ENCODE results near the gene BSN. TPM values are rescaled to one million over a fixed set of nuclear protein-coding genes. Genes with fewer than 3 reads are reported as not detected.

The BSN gene
- total RNA-seq, 1 donor, result 0.27 TPM

GRCh38 chr3:49715611-49716121, 161.4 kb downstream of the BSN start:
- no peak overlapping the region for H3K4me3 ChIP-seq (ENCODE audit: low read depth, low read length)
- no peak for DNase-seq (ENCODE audit: low read depth)
- TF ChIP-seq CTCF (IDR thresholded peaks at IDR 0.05; ENCODE audit: insufficient read depth, low read length), result no peak

GRCh38 chr3:49716169-49716568, 161.9 kb downstream of the BSN start:
- H3K4me3 ChIP-seq (ENCODE audit: low read depth, low read length), result no peak overlapping the region
- TF ChIP-seq CTCF (IDR thresholded peaks at IDR 0.05; ENCODE audit: insufficient read depth, low read length), result no peak
- DNase-seq (ENCODE audit: low read depth), result no peak

- no peak overlapping the region for H3K4me3 ChIP-seq (ENCODE audit: low read depth, low read length)
- no peak for TF ChIP-seq CTCF (IDR thresholded peaks at IDR 0.05; ENCODE audit: insufficient read depth, low read length)
- DNase-seq (ENCODE audit: low read depth), result no peak
These were observed 162.5 kb downstream of the BSN start for GRCh38 chr3:49716691-49717210.

- H3K4me3 ChIP-seq (ENCODE audit: low read depth, low read length), result no peak overlapping the region
- no peak for DNase-seq (ENCODE audit: low read depth)
- no peak for TF ChIP-seq CTCF (IDR thresholded peaks at IDR 0.05; ENCODE audit: insufficient read depth, low read length)
These were observed 163.1 kb downstream of the BSN start for GRCh38 chr3:49717211-49717958.

GRCh38 chr3:49717959-49718857, 163.9 kb downstream of the BSN start:
- H3K4me3 ChIP-seq (ENCODE audit: low read depth, low read length), result no peak overlapping the region

More at GRCh38 chr3:49717959-49718857, 163.9 kb downstream of the BSN start:
- DNase-seq (ENCODE audit: low read depth), result no peak
- no peak for TF ChIP-seq CTCF (IDR thresholded peaks at IDR 0.05; ENCODE audit: insufficient read depth, low read length)
